HepG2 (cell line): ENCODE results near the gene ENAH. TPM values are rescaled to one million over a fixed set of nuclear protein-coding genes. Genes with fewer than 3 reads are reported as not detected.

Source experiments
- ETV5 ChIP-seq: IDR thresholded peaks from 2 replicates; pipeline ENCODE4 v1.6.1; 2018; ENCODE audit warnings: missing biosample characterization, missing genetic modification reagents, inconsistent platforms, borderline replicate concordance
- HDAC6 ChIP-seq: fragments of 200-600 bp; sonication (generic); IDR thresholded peaks from 2 replicates; pipeline ENCODE4 v1.7.0; 2017; ENCODE audit warnings: mild to moderate bottlenecking, antibody characterized with exemption, low read length, low read depth
- HOXA9 ChIP-seq: sonication (generic); formaldehyde crosslinking; IDR thresholded peaks from 2 replicates; pipeline ENCODE4 v1.8.1; 2022; ENCODE audit warnings: missing genetic modification reagents, mild to moderate bottlenecking, moderate library complexity, borderline replicate concordance
- KLF13 ChIP-seq: sonication (generic); formaldehyde crosslinking; IDR thresholded peaks from 2 replicates; pipeline ENCODE4 v1.4.0; 2020; ENCODE audit warnings: mild to moderate bottlenecking, missing genetic modification reagents
- PHF5A ChIP-seq: IDR thresholded peaks from one replicate; pipeline ENCODE4 v1.6.1; 2018; ENCODE audit warnings: low read depth, missing genetic modification reagents; ENCODE audit not compliant: unreplicated experiment
- PREB ChIP-seq: sonication (generic); formaldehyde crosslinking; IDR thresholded peaks from 2 replicates; pipeline ENCODE4 v1.4.0; 2020; ENCODE audit warnings: missing genetic modification reagents
- PRPF4 ChIP-seq: fragments of 200-400 bp; formaldehyde crosslinking; IDR thresholded peaks from 2 replicates; pipeline ENCODE4 v1.6.1; 2016; ENCODE audit warnings: low read length, low read depth; ENCODE audit not compliant: poor library complexity, severe bottlenecking
- REPIN1 ChIP-seq: sonication (generic); formaldehyde crosslinking; IDR thresholded peaks from 2 replicates; pipeline ENCODE4 v1.8.0; 2022; ENCODE audit warnings: missing genetic modification reagents, low read depth, mild to moderate bottlenecking, borderline replicate concordance
- ZFP82 ChIP-seq: sonication (generic); formaldehyde crosslinking; IDR thresholded peaks from 2 replicates; pipeline ENCODE4 v1.5.1; 2020; ENCODE audit warnings: mild to moderate bottlenecking, missing genetic modification reagents, borderline replicate concordance
- ZGPAT ChIP-seq: IDR thresholded peaks from 2 replicates; pipeline ENCODE4 v1.6.1; 2016; ENCODE audit warnings: mild to moderate bottlenecking
- ZMYM3 ChIP-seq: sonication (generic); formaldehyde crosslinking; IDR thresholded peaks from 2 replicates; pipeline ENCODE4 v1.5.1; 2020; ENCODE audit warnings: mild to moderate bottlenecking, missing genetic modification reagents
- ZNF337 ChIP-seq: sonication (generic); formaldehyde crosslinking; IDR thresholded peaks from 2 replicates; pipeline ENCODE4 v1.5.1; 2020; ENCODE audit warnings: missing genetic modification reagents, low read depth, mild to moderate bottlenecking, borderline replicate concordance
- ZNF672 ChIP-seq: sonication (generic); formaldehyde crosslinking; IDR thresholded peaks from 2 replicates; pipeline ENCODE4 v1.8.1; 2022; ENCODE audit warnings: missing genetic modification reagents
- ZNF790 ChIP-seq: sonication (generic); formaldehyde crosslinking; IDR thresholded peaks from 2 replicates; pipeline ENCODE4 v1.8.0; 2022; ENCODE audit warnings: missing genetic modification reagents, mild to moderate bottlenecking, borderline replicate concordance
- ZSCAN31 ChIP-seq: sonication (generic); formaldehyde crosslinking; IDR thresholded peaks from 2 replicates; pipeline ENCODE4 v1.5.0; 2020; ENCODE audit warnings: low read depth, mild to moderate bottlenecking, missing genetic modification reagents
- polyA plus RNA-seq, 8 experiments: library from polyadenylated mRNA; depleted of rRNA in 3 of 8; stranded (reverse) in 7 of 8; unstranded in 1 of 8; fragments of >200 nt; fragmentation: Illumina TruSeq in 4 of 8; extraction: Trizol in 4 of 8; gene quantifications; 2 replicates each; pipeline versions ENCODE4 v1.2.1 to v1.2.3, GENCODE V29; 2011 to 2016; ENCODE audit warnings: low read depth in 4 of 8, missing spikeins in 1 of 8, mixed read lengths in 1 of 8; ENCODE audit not compliant: insufficient read depth in 1 of 8
- total RNA-seq, 5 experiments: library from RNA; depleted of rRNA; stranded (reverse); fragments of >200 nt; fragmentation: Illumina TruSeq; extraction: Trizol; gene quantifications; 2 replicates each; pipeline ENCODE4 v1.2.3, GENCODE V29; 2016; ENCODE audit warnings: low read depth in 1 of 5
- TF ChIP-seq, protein P1 (sequence below): IDR thresholded peaks from 2 replicates; pipeline ENCODE4 v1.6.1; 2012; ENCODE audit warnings: low read length, improper control_type of control experiment
- TF ChIP-seq, protein P2 (sequence below): sonication (generic); formaldehyde crosslinking; IDR thresholded peaks from 2 replicates; pipeline ENCODE4 v1.5.1; 2020; ENCODE audit warnings: mild to moderate bottlenecking, missing genetic modification reagents, borderline replicate concordance
- TF ChIP-seq, protein P3 (sequence below), 2 experiments: sonication (generic) in 1 of 2; formaldehyde crosslinking in 1 of 2; IDR thresholded peaks; 2 replicates each; pipeline versions ENCODE4 v1.5.1 to v1.6.1; 2011 to 2020; ENCODE audit warnings: borderline replicate concordance in 1 of 2, low read depth in 1 of 2, low read length in 1 of 2, mild to moderate bottlenecking in 1 of 2, missing genetic modification reagents in 1 of 2, moderate library complexity in 1 of 2

Gene ENAH
- total and polyA plus RNA-seq, 2 of the 13 experiments (the other 11 are each of a cell fraction or from before 2014, with no cell fraction given): 22.1 to 58.3 TPM

GRCh38 chr1:225441314-225442122, 211.4 kb downstream of the ENAH start (continued):
- TF ChIP-seq REPIN1 (CRISPR knock-in tag) (no peak), ZMYM3 (CRISPR knock-in tag) (peak; percentile 28; the same call in 1 of the 2 replicates), HOXA9 (CRISPR knock-in tag) (no peak), ZNF672 (CRISPR knock-in tag) (no peak), PRPF4 (no peak), PREB (CRISPR knock-in tag) (no peak), ZSCAN31 (CRISPR knock-in tag) (peak; percentile 43; the same call in 1 of the 2 replicates), PHF5A (CRISPR knock-in tag) (no peak), ZFP82 (no peak), ZNF337 (CRISPR knock-in tag) (no peak), ZNF790 (CRISPR knock-in tag) (no peak), ZGPAT (CRISPR knock-in tag) (peak; percentile 36; the same call in 1 of the 2 replicates), ETV5 (no peak), HDAC6 (no peak), KLF13 (CRISPR knock-in tag) (no peak)
- TF ChIP-seq, protein P1, sequence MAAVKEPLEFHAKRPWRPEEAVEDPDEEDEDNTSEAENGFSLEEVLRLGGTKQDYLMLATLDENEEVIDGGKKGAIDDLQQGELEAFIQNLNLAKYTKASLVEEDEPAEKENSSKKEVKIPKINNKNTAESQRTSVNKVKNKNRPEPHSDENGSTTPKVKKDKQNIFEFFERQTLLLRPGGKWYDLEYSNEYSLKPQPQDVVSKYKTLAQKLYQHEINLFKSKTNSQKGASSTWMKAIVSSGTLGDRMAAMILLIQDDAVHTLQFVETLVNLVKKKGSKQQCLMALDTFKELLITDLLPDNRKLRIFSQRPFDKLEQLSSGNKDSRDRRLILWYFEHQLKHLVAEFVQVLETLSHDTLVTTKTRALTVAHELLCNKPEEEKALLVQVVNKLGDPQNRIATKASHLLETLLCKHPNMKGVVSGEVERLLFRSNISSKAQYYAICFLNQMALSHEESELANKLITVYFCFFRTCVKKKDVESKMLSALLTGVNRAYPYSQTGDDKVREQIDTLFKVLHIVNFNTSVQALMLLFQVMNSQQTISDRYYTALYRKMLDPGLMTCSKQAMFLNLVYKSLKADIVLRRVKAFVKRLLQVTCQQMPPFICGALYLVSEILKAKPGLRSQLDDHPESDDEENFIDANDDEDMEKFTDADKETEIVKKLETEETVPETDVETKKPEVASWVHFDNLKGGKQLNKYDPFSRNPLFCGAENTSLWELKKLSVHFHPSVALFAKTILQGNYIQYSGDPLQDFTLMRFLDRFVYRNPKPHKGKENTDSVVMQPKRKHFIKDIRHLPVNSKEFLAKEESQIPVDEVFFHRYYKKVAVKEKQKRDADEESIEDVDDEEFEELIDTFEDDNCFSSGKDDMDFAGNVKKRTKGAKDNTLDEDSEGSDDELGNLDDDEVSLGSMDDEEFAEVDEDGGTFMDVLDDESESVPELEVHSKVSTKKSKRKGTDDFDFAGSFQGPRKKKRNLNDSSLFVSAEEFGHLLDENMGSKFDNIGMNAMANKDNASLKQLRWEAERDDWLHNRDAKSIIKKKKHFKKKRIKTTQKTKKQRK: no peak
- TF ChIP-seq, protein P2, sequence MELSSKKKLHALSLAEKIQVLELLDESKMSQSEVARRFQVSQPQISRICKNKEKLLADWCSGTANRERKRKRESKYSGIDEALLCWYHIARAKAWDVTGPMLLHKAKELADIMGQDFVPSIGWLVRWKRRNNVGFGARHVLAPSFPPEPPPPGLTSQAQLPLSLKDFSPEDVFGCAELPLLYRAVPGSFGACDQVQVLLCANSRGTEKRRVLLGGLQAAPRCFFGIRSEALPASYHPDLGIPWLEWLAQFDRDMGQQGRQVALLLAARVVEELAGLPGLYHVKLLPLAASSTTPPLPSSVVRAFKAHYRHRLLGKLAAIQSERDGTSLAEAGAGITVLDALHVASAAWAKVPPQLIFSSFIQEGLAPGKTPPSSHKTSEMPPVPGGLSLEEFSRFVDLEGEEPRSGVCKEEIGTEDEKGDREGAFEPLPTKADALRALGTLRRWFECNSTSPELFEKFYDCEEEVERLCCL (CRISPR knock-in tag): no peak
- TF ChIP-seq, protein P3, sequence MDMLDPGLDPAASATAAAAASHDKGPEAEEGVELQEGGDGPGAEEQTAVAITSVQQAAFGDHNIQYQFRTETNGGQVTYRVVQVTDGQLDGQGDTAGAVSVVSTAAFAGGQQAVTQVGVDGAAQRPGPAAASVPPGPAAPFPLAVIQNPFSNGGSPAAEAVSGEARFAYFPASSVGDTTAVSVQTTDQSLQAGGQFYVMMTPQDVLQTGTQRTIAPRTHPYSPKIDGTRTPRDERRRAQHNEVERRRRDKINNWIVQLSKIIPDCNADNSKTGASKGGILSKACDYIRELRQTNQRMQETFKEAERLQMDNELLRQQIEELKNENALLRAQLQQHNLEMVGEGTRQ (IDR thresholded peaks at IDR 0.05; ENCODE audit: low read depth, low read length): no peak
- TF ChIP-seq, protein P3 (CRISPR knock-in tag; IDR thresholded peaks at IDR 0.05; ENCODE audit: borderline replicate concordance): no peak
